GM18498 (cell line): Measurements from ENCODE around the gene RGS6.

Experiments
- ATAC-seq: cut with Tn5 transposase; IDR thresholded peaks from one replicate; pipeline ENCODE4 v1.9.1; 2021; ENCODE audit warnings: mild to moderate bottlenecking, moderate library complexity; ENCODE audit not compliant: unreplicated experiment

The RGS6 gene

GRCh38 chr14:72063761-72064282, 131.6 kb downstream of the RGS6 start:
- no peak for ATAC-seq

GRCh38 chr14:72064501-72064900, 132.3 kb downstream of the RGS6 start:
- ATAC-seq: no peak

- ATAC-seq: no peak
Measured at GRCh38 chr14:72070458-72070857, 138.2 kb downstream of the RGS6 start.

- no peak for ATAC-seq
Measured at GRCh38 chr14:72075649-72076334, 143.6 kb downstream of the RGS6 start.

- ATAC-seq: no peak
Measured at GRCh38 chr14:72081137-72081536, 148.9 kb downstream of the RGS6 start.

GRCh38 chr14:72084935-72085334, 152.7 kb downstream of the RGS6 start:
- ATAC-seq: no peak

GRCh38 chr14:72089625-72090024, 157.4 kb downstream of the RGS6 start:
- no peak for ATAC-seq

GRCh38 chr14:72094844-72095582, 162.8 kb downstream of the RGS6 start:
- ATAC-seq: no peak

GRCh38 chr14:72097173-72097783, 165.0 kb downstream of the RGS6 start:
- ATAC-seq: no peak

- ATAC-seq: no peak
Measured at GRCh38 chr14:72098210-72098609, 166.0 kb downstream of the RGS6 start.

- ATAC-seq: no peak
Measured at GRCh38 chr14:72099566-72099965, 167.3 kb downstream of the RGS6 start.

- no peak for ATAC-seq
Measured at GRCh38 chr14:72104011-72104613, 171.9 kb downstream of the RGS6 start.

GRCh38 chr14:72111911-72112310, 179.7 kb downstream of the RGS6 start:
- ATAC-seq: no peak

- no peak for ATAC-seq
Measured at GRCh38 chr14:72118841-72119240, 186.6 kb downstream of the RGS6 start.

- ATAC-seq: no peak
Measured at GRCh38 chr14:72120315-72120714, 188.1 kb downstream of the RGS6 start.

- no peak for ATAC-seq
Measured at GRCh38 chr14:72123755-72124154, 191.5 kb downstream of the RGS6 start.

- ATAC-seq: no peak
Measured at GRCh38 chr14:72124171-72124570, 191.9 kb downstream of the RGS6 start.

- ATAC-seq: no peak
Measured at GRCh38 chr14:72126091-72126490, 193.9 kb downstream of the RGS6 start.

- ATAC-seq: no peak
Measured at GRCh38 chr14:72126561-72126960, 194.3 kb downstream of the RGS6 start.

GRCh38 chr14:72128629-72129028, 196.4 kb downstream of the RGS6 start:
- no peak for ATAC-seq

GRCh38 chr14:72129291-72129690, 197.1 kb downstream of the RGS6 start:
- no peak for ATAC-seq
